Measurements from ENCODE around the gene MACIR. TPM values are rescaled to one million over a fixed set of nuclear protein-coding genes. Genes with fewer than 3 reads are reported as not detected.

Gene MACIR
- total and polyA plus RNA-seq, 9 of the 15 experiments (the other 6 are each of a cell fraction or from before 2014, with no cell fraction given), result 1.4 to 11.6 (median 9.4) TPM

DNA sequence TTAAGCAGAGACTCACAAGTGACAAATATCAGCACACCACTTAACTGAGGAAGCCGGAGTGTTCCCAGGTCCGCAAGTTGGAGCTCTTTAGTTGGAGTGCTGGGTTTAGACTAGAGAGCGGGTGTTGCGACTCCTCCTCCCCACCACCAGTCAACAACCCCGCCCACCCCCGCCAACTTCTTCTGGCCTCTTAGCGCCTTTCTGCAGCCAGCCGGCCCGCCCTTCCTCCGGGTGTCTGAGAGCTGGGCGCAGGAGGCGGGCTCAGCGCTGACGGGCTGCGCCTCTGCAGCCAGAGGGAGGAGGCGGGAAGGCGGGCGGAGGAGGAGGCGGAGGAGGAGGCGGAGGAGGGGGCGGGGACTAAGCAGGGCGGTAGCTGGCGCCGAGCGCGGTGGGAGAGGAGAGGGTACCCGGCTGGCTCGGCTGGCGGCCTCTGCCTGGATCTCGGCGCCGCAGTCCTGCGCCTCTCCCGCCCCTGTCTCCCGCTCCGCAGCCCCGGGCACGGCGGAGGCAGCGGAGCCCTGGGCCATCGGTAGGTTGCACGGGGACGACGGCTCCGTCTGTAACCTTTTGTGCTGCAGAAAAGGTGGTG, at the start of gene MACIR (continued):
- TF ChIP-seq CREB1 (IDR thresholded peaks at IDR 0.05) (no peak), CREB1 (CRISPR knock-in tag; IDR thresholded peaks at IDR 0.05) (peak; percentile 50; the same call in 1 of the 2 replicates), CTBP1 (IDR thresholded peaks at IDR 0.05; ENCODE audit: borderline replicate concordance) (no peak; the same call in 1 of the 2 replicates), ZNF184 (CRISPR knock-in tag; IDR thresholded peaks at IDR 0.05) (no peak), ZFPM2 (CRISPR knock-in tag; IDR thresholded peaks at IDR 0.05) (no peak), DIDO1 (tag; IDR thresholded peaks at IDR 0.05; ENCODE audit: low read depth) (no peak), TCF3 (CRISPR knock-in tag; IDR thresholded peaks at IDR 0.05) (no peak), ZBED1 (IDR thresholded peaks at IDR 0.05) (no peak), FOXA3 (CRISPR knock-in tag; conservative IDR thresholded peaks at IDR 0.05 in 1 of 2, IDR thresholded peaks at IDR 0.05 in 1 of 2) (peak in 1 of 2 experiments; percentile 27; a peak in 1 of 4 replicates), CEBPG (CRISPR knock-in tag; IDR thresholded peaks at IDR 0.05) (no peak; the same call in 1 of the 2 replicates), CEBPG (tag; conservative IDR thresholded peaks at IDR 0.05 in 1 of 2, IDR thresholded peaks at IDR 0.05 in 1 of 2) (no peak), ATF1 (CRISPR knock-in tag; IDR thresholded peaks at IDR 0.05) (no peak), ATF1 (tag; IDR thresholded peaks at IDR 0.05) (no peak), DACH1 (IDR thresholded peaks at IDR 0.05; ENCODE audit: partially characterized antibody) (no peak), BRCA1 (IDR thresholded peaks at IDR 0.05) (no peak), BRCA1 (CRISPR knock-in tag; IDR thresholded peaks at IDR 0.05) (no peak), HDAC1 (IDR thresholded peaks at IDR 0.05) (0 out of 4 replicates have a peak, but pooled peaks of 1 of the 2 experiments have one; percentile 31), STAT5B (CRISPR knock-in tag; IDR thresholded peaks at IDR 0.05) (no peak)
- TF ChIP-seq, protein P1, sequence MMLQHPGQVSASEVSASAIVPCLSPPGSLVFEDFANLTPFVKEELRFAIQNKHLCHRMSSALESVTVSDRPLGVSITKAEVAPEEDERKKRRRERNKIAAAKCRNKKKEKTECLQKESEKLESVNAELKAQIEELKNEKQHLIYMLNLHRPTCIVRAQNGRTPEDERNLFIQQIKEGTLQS (IDR thresholded peaks at IDR 0.05), result no peak
- TF ChIP-seq, protein P1 (CRISPR knock-in tag; conservative IDR thresholded peaks at IDR 0.05), result no peak
- TF ChIP-seq, protein P2, sequence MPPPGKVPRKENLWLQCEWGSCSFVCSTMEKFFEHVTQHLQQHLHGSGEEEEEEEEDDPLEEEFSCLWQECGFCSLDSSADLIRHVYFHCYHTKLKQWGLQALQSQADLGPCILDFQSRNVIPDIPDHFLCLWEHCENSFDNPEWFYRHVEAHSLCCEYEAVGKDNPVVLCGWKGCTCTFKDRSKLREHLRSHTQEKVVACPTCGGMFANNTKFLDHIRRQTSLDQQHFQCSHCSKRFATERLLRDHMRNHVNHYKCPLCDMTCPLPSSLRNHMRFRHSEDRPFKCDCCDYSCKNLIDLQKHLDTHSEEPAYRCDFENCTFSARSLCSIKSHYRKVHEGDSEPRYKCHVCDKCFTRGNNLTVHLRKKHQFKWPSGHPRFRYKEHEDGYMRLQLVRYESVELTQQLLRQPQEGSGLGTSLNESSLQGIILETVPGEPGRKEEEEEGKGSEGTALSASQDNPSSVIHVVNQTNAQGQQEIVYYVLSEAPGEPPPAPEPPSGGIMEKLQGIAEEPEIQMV (tag; conservative IDR thresholded peaks at IDR 0.05; ENCODE audit: low read depth), result no peak
- TF ChIP-seq, protein P3, sequence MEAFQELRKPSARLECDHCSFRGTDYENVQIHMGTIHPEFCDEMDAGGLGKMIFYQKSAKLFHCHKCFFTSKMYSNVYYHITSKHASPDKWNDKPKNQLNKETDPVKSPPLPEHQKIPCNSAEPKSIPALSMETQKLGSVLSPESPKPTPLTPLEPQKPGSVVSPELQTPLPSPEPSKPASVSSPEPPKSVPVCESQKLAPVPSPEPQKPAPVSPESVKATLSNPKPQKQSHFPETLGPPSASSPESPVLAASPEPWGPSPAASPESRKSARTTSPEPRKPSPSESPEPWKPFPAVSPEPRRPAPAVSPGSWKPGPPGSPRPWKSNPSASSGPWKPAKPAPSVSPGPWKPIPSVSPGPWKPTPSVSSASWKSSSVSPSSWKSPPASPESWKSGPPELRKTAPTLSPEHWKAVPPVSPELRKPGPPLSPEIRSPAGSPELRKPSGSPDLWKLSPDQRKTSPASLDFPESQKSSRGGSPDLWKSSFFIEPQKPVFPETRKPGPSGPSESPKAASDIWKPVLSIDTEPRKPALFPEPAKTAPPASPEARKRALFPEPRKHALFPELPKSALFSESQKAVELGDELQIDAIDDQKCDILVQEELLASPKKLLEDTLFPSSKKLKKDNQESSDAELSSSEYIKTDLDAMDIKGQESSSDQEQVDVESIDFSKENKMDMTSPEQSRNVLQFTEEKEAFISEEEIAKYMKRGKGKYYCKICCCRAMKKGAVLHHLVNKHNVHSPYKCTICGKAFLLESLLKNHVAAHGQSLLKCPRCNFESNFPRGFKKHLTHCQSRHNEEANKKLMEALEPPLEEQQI (IDR thresholded peaks at IDR 0.05), result no peak
- TF ChIP-seq, protein P4, sequence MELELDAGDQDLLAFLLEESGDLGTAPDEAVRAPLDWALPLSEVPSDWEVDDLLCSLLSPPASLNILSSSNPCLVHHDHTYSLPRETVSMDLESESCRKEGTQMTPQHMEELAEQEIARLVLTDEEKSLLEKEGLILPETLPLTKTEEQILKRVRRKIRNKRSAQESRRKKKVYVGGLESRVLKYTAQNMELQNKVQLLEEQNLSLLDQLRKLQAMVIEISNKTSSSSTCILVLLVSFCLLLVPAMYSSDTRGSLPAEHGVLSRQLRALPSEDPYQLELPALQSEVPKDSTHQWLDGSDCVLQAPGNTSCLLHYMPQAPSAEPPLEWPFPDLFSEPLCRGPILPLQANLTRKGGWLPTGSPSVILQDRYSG (tag; conservative IDR thresholded peaks at IDR 0.05; ENCODE audit: low read depth), result no peak
- TF ChIP-seq, protein P5, sequence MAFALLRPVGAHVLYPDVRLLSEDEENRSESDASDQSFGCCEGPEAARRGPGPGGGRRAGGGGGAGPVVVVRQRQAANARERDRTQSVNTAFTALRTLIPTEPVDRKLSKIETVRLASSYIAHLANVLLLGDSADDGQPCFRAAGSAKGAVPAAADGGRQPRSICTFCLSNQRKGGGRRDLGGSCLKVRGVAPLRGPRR (CRISPR knock-in tag; IDR thresholded peaks at IDR 0.05), result no peak
